SH-SY5Y (cell line): Measurements from ENCODE around the gene CNIH3.

Experiments used
- GATA2 ChIP-seq: IDR thresholded peaks from 2 replicates; pipeline ENCODE4 v1.6.1; 2011; ENCODE audit warnings: mild to moderate bottlenecking, low read depth, low read length
- GATA3 ChIP-seq: IDR thresholded peaks from 2 replicates; pipeline ENCODE4 v1.6.1; 2011; ENCODE audit warnings: low read depth, mild to moderate bottlenecking, low read length, moderate library complexity

GRCh38 chr1:224736619-224737352 lies 120.7 kb downstream of the CNIH3 start:
- TF ChIP-seq GATA3 (no peak), GATA2 (no peak)
